HG03378 (cell line): Measurements from ENCODE around the gene DCPS.
"Not testable (repeated sequence)": the region's sequence is repeated elsewhere in the genome, so short reads cannot be mapped to it uniquely, and the experiment has no call there.

Experiments
- ATAC-seq: cut with Tn5 transposase; IDR thresholded peaks from one replicate; pipeline ENCODE4 v1.9.1; 2021; ENCODE audit warnings: mild to moderate bottlenecking, moderate library complexity; ENCODE audit not compliant: unreplicated experiment

DCPS gene

DNA sequence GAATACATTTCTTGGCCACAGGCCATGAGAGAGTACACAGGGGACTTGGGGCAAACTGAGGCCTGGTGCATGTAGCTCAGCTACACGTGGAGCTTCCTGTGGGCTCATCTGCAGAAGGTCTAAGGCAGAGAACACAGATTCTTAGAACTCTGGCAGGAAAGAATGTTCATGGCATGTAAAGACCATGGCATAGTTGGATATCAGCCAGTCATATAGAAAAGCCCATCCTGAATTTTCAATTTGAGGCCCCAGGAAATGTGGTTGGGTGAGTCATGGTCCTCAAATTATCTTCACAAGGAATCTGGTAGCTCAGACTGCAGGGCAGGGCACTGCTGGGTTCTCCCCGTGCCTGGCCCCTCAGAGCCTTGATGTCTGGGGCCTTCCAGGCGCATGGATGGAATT is 37.9 kb downstream of the DCPS start:
- ATAC-seq = no peak

- no peak for ATAC-seq
Observed at GRCh38 chr11:126343051-126343450, 39.2 kb downstream of the DCPS start.

GRCh38 chr11:126344141-126345080 is 40.6 kb downstream of the DCPS start:
- ATAC-seq = no peak

DNA sequence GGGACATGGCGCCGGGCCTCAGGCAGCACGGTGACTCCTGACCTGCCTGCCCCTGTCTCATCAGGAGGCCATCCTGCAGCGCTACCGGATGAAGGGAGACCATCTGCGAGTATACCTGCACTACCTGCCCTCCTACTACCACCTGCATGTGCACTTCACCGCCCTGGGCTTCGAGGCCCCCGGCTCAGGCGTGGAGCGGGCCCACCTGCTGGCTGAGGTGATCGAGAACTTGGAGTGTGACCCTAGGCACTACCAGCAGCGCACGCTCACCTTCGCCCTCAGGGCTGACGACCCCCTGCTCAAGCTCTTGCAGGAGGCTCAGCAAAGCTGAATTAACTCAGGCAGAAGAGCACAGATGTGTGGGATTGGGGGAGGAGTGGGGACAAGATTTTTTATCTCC is 41.4 kb downstream of the DCPS start:
- ATAC-seq = no peak

DNA sequence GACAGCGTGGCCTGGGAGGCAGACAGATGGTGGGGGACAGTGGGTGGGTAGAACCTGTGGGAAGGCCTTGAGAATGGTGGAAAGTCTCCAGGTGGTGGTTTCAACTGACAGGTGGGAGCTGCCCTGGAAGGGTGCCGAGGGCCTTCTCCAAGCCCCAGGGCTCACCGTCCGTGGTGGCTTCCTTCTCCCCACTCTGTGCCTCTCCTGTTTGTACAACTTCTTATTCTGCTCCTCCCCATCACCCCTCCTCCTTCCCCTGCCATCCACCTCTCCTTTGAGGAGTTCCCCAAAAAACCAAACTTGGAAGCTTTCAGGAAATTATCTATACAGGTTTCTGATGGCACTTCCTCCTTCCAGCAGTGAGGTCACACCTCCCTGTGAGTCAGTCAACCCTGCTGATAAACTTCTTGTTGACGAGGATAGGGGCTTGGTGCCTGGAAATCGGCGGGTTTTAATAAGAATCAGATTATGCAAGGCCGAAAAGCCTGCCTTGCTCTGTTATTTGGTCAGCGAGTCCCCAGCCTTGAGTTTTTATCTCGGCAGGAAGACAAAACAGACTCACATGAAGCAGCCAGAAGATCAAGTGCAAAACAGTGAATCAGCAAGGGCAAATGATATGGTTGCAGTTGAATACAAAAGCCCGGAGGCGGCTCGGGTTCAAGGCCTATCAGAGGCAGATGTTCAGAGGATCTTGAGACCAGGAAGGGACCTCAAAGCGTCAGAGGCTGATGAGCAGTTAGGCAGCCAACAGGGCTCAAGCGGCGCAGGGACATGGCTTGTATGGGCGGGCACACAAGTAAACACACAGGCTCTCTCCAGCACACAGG is 42.1 kb downstream of the DCPS start:
- ATAC-seq = no peak

GRCh38 chr11:126346586-126346940 is 42.7 kb downstream of the DCPS start:
- no peak for ATAC-seq

GRCh38 chr11:126346946-126347345 is 43.1 kb downstream of the DCPS start:
- not testable (repeated sequence) for ATAC-seq

DNA sequence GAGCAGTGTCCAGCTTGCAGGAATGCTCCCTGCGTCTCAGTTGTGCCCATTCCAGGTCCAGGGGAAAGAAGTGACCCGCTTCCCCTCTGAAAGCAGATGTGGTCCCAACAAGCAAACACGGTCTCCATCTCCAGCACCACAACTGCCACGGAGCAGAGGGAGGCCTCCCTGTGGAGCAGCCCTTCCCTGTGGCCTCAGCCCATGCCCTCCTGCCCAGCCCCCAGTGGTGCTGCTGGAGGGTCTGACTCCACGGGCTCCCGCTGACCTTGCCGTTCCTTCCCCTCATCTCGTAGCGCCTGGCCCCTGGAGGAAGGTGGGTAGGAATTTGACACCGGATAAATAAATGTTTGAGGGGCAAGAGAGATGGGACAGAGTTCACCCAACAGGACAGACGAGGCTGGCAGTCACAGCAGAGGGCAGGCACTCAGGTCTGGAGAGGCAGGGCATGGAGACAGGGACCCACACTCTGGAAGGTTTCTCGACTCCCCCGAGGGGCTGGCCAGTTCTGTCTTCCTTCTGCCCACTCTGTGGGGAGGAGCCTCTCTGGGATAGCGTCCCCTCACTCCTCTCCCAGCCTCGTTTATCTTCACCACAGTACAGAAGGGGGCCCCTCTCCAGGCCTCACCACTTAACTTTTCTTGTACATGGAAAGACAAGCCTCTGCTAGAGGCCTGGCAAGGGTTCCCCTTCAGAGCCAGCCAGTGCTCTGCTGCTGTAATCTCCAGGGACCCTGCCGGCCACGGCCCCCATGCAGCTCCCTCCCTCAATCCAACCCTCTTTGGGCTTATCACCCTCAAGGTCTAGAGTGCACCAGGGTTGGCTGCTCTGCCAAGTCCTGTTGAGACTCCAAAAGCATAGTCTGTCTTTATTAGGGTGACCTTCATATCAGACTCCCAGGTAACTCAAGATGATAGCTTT is 44.1 kb downstream of the DCPS start:
- no peak for ATAC-seq

GRCh38 chr11:126348806-126349582 is 45.1 kb downstream of the DCPS start:
- ATAC-seq = no peak

- ATAC-seq = no peak
Observed at GRCh38 chr11:126350836-126351235, 47.0 kb downstream of the DCPS start.

GRCh38 chr11:126352163-126352562 is 48.3 kb downstream of the DCPS start:
- ATAC-seq = no peak

DNA sequence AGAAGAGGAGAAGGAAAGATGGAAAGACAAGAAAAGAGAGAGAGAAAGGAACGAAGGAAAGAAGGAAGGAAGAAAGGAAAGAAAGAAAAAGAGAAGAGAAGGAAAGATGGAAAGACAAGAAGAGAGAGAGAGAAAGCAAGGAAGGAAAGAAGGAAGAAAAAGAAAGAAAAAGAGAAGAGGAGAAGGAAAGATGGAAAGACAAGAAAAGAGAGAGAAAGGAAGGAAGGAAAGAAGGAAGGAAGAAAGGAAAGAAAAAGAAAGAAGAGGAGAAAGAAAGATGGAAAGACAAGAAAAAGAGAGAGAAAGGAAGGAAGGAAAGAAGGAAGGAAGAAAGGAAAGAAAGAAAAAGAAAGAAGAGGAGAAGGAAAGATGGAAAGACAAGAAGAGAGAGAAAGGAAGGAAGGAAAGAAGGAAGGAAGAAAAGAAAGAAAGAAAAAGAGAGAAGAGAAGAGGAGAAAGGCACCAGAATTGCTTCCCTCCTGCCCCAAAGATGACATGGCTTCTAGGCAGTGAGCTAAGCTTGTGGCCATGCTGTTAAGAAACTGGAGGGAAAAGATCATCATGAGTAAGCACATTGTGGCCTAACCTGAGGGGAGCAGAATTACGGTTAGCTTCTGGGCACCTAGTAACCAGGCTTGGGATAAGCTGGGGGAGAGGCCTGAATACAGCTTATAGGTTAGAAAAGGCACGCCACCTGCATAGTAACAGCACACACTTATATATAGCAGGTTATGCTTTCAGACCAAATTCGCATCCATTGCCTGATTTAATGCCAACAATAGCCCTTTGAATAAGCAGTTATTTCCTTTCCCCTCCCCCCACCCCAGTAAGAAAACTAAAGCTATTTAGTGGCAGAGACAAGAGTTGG is 49.3 kb downstream of the DCPS start:
- no peak for ATAC-seq

- peak; percentile 41 for ATAC-seq
Observed at GRCh38 chr11:126354631-126355323, 50.9 kb downstream of the DCPS start.

DNA sequence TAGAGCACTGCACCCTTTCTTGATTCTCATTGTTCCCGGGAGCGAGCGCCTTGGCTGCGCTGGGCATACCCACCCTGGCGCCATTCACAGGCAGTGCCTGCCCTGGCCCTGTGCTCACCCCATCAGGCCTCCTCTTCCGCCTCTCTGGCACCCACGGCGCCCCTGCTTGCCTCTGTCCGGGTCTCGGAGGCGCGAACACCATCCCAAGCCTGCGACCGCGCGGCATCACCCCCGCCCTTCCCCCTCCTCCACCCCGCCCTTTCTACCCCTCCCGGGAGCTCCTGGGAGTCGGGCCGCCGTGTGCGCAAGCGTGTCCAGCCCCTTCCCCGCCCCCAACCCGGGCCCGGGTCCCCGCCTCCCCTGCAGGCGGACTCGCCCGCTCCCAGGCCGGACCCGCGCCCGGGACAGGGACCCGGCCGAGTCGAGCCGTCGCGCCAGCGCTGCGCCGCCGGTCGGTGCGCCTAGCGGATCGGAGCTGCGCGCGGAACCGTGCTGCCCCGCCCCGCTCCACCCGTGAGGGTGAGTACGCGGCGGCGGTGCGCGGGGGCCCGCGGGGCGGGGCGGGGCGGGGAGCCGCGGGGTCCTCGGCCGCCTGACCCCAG is 51.6 kb downstream of the DCPS start, which contains the start of gene ST3GAL4:
Gene ST3GAL4, plus strand, starts transcription at position 363 of the 602 bp plus-strand sequence. CDS start 50,470 bp downstream, outside the sequence.
- ATAC-seq = peak; percentile 49

- ATAC-seq = peak; percentile 4
Observed at GRCh38 chr11:126355926-126356897, 52.4 kb downstream of the DCPS start.

DNA sequence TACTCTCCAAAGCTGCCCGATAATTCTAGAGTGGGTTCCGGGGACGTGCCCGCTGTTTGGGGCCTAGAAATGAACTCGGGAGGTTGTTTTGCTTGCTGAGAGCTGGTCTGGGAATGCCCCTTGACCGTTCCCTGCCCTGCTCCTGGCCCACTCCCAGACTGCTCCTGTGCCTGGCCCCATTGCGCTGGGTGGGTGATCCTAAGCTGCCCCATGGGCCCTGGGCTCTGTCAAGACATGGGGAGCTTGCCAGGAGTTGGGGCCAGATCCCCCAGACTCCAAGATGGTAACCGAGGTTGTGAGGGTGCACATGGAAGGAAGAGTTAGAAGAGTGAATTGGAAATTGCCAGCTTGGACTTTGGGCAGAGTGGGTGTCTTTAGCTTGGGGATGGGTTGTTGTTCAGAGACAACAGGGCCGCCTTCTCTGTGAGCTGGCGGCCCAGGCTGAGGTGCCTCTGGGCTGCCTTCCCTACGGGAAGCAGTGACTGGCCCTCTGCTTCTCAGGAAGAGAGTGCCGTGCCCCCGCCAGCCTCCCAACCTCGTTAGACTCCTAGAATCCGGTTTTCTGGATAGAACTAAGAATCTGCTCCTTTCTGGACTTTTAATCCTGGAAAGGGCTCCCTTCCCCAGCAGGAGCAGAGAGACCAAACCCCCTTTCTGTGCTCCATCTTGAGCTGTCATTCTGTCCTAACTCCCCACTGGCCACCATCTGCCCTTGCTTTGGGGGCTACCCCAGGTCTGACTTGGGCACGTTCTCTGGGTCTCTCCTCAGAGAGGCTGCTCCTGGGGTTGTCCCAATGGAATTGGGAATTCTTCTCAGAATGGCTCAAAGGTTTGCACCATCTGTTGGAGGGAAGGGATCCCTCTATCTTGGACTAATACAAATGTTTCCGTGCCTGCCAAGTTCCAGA is 53.4 kb downstream of the DCPS start:
- ATAC-seq = no peak
